ENCODE data around the gene TSPAN9. TPM values are rescaled to one million over a fixed set of nuclear protein-coding genes. Genes with fewer than 3 reads are reported as not detected.

Gene TSPAN9
- total and polyA plus RNA-seq, 10 of the 15 experiments (the other 5 are each of a cell fraction or from before 2014, with no cell fraction given) = 0.03 to 1.0 (median 0.12) TPM; not detected in 5

- ChIA-PET SMC1A (ENCODE audit: uncharacterized antibody, unreplicated experiment) (no interaction called here), POLR2A (no interaction called here), CTCF (interaction anchor here (1.3 kb wide), 1 partner anchor 12 kb away, joined by 3 read pairs; no protein-coding TSS in a partner anchor), RAD21 (ENCODE audit: unreplicated experiment) (no interaction called here)
- no TSS peak for BruUV-seq (replicated peaks)
- intact Hi-C loops (cut with micrococcal nuclease; ENCODE audit: unreplicated experiment) = no loop called here
- no peak overlapping the region for H2AFZ ChIP-seq (ENCODE audit: control insufficient read depth, low read depth, low read length)
- DNase-seq (ENCODE audit: low read depth, low spot score) = no peak
- no peak overlapping the region for H3K9ac ChIP-seq (ENCODE audit: control insufficient read depth, insufficient read depth, low read length)
- no peak for ATAC-seq
- TF ChIP-seq IRF4 (IDR thresholded peaks at IDR 0.05; ENCODE audit: low read depth, low read length) (no peak), PAX5 (IDR thresholded peaks at IDR 0.05; ENCODE audit: borderline replicate concordance, low read depth, low read length) (no peak), PAX8 (IDR thresholded peaks at IDR 0.05) (no peak), RAD51 (IDR thresholded peaks at IDR 0.05) (no peak), ZBTB4 (CRISPR knock-in tag; IDR thresholded peaks at IDR 0.05) (no peak), MTA2 (IDR thresholded peaks at IDR 0.05; ENCODE audit: low read depth) (no peak), GATAD2B (conservative IDR thresholded peaks at IDR 0.05; ENCODE audit: low read depth) (no peak), IRF3 (IDR thresholded peaks at IDR 0.05) (no peak), POLR2AphosphoS5 (IDR thresholded peaks at IDR 0.05; ENCODE audit: low read length) (no peak), TBL1XR1 (IDR thresholded peaks at IDR 0.05; ENCODE audit: low read depth, low read length) (no peak), LARP7 (IDR thresholded peaks at IDR 0.05) (no peak), ZNF622 (IDR thresholded peaks at IDR 0.05) (no peak), ZBED1 (IDR thresholded peaks at IDR 0.05; ENCODE audit: borderline replicate concordance) (no peak), ZNF207 (IDR thresholded peaks at IDR 0.05; ENCODE audit: borderline replicate concordance) (no peak)
- no peak overlapping the region for H3K4me2 ChIP-seq (ENCODE audit: control insufficient read depth, insufficient read depth)
- H3K27ac ChIP-seq (ENCODE audit: control insufficient read depth, insufficient read depth) = no peak overlapping the region
- peaks cover 4 to 6% of the 10 kb centered on the region in 2 experiments; a peak in 3 of 4 replicates for H3K27me3 ChIP-seq (replicated peaks in 1 of 2; ENCODE audit: control insufficient read depth in 2 of 2, insufficient read depth in 2 of 2, low read length in 1 of 2)
- no peak for FAIRE-seq
- no peaks in the 10 kb centered on the region for H3K79me2 ChIP-seq (ENCODE audit: control insufficient read depth, insufficient read depth, low read length)
- no peaks in the 10 kb centered on the region for H3K9me3 ChIP-seq (replicated peaks; ENCODE audit: control insufficient read depth, insufficient read depth, low read length)
- in situ Hi-C loops (cut with MboI) = no loop called here
- H3K4me3 ChIP-seq = no peak overlapping the region
- H3K4me1 ChIP-seq (ENCODE audit: control insufficient read depth, insufficient read depth, low read length) = no peaks in the 10 kb centered on the region
- no peaks in the 10 kb centered on the region for H4K20me1 ChIP-seq (ENCODE audit: control insufficient read depth, insufficient read depth)
- no peaks in the 10 kb centered on the region for H3K36me3 ChIP-seq (ENCODE audit: control insufficient read depth in 2 of 2, insufficient read depth in 2 of 2, low read length in 1 of 2)
- 65% methylated on average over 13 of the region's 13 CpGs for WGBS (ENCODE audit: insufficient coverage, insufficient replicate concordance, low lambda C conversion rate, missing lambda C conversion rate)
These were observed 186.1 kb downstream of the TSPAN9 start for GRCh38 chr12:3263282-3263681.
